Activated naive CD4-positive, alpha-beta T cell (primary cell): ENCODE measurements around the gene JAZF1.
"Not testable (repeated sequence)": the region's sequence is repeated elsewhere in the genome, so short reads cannot be mapped to it uniquely, and the experiment has no call there.

Experiments used
- DNase-seq, 4 experiments: peaks; one replicate each; lab custom pipeline; 2025; lab: John Stamatoyannopoulos, UW

Gene JAZF1

DNA sequence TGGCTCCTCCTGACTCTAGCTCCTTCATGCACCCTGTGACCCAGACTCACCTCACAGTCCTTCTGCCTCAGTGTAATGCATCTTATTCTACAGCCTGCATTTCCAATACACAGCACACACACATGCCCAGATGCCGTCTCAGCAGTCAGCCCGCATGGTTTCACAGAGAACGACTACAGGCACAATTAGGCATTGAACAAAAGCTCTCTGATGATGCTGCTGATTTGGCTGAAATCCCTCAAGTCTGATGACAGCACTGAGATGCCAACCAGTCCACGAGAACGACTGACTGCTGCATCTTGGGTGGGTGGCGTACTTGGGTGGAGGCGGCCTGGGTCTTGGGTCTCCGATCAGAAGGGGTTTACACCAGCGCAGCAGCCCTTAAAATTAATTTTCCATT lies 240.3 kb downstream of the JAZF1 start:
- DNase-seq, result no peak

GRCh38 chr7:27939893-27940292 lies 240.7 kb downstream of the JAZF1 start:
- no peak for DNase-seq

DNA sequence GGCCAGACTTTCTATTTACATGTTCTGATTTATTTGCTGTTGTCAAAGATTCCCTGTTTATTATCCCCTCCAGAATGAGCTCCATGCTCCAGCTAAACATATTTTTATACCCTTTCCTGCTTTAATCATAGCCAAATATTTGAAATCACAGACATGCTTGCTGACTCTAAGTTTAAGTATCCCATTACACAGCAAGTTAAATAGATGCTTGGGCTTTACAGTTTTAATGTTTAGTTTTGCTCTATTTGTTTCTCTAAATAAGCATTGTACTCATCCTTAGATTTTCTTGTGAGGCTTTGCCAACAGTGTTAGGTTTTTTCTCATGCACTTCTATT lies 243.9 kb downstream of the JAZF1 start:
- DNase-seq, result no peak

DNA sequence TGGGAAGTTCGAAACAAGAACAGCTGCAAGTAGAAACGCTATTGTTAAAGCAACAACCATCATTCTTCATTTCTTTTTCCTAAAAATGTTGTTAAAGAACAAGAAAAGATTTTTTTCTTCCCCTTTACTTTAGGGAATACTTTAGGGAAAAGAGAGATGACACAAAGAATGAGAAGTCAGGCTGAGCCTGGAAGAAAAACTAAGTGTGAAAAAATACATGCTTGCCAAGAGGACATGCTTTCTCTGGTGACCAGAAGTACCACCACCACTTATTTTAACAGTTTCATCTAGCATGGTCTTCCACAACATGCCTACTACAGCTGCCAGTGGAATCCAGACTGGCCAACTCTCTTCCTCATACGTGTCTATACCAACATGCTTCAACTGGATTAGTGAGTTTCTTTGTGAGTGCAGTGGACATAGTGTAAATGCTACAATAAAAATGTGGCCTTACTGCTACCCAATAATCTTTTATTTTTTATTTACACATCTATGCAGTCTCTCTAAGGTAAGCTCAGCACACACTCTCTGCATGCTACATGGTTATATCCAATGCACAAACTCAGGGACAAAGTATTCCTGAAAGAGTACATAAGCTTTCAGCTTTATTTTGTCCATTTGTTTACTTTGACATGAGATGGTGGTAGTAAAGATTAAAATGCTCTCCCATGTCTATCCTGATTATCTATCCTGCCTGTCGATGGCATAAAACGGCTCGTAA lies 244.4 kb downstream of the JAZF1 start:
- no peak for DNase-seq

DNA sequence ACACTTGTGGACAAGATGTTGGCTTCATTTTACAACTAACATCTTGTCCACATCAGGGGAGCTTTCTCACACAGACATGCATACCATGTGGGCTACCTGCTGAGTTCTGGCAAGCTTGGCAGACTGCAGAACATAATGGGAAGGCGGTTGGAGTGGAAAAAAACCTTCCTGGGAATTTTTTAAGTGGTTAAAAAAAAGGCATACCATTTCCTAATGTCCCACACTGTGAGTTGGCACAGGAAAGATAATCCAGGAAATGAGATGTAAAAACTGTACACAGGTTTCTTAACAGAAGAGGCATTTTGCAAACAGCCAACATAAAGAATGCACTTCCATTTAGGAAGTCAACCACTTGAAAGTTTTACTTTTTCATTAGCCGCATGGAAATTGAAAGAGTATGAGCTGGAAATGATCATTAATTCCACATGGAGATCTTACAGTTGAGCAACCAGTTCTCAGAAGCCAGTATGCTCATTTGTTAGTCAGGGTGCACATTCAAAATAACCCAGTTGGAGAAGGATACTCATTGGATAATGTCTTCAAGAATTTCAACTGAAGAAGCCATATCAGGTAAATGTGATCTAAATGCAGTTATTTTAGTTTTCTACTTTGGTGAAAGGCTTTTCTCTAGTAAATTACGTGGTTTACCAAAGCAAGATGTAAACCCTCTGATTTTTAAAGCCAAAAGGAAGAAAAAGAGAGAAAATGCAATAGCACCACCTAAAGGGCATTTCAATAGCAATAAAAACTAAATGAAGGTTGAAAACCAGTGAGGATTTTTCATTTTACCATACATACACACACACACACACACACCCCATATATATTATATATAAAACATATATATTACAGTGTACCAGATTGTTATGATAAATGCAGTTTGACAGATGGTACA lies 246.7 kb downstream of the JAZF1 start:
- no peak for DNase-seq

DNA sequence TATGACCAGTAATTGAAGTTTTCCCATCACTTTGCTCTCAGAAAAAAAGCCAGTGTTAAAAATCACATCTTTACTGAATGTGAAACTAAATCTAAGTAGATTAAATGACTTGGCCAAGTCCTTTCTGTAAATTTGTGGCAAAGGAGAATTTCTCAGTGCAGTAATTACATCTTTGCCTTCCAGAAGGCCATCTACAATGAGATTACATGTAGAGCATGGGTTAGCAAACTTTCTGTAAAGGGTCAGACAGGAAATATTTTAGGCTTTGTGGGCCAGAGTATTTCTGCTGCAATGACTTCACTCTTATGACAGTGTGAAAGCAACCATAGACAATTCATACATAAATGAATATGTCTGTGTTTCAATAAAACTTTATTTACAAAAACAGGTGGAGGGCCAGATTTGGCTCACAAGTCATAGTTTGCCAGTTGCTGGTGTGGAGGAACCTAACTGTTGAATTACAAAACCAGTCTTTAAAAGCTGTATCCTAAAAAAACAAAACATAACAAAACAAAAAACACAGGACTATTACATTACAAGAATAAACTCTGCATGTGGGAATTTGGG lies 249.6 kb downstream of the JAZF1 start:
- no peak for DNase-seq

DNA sequence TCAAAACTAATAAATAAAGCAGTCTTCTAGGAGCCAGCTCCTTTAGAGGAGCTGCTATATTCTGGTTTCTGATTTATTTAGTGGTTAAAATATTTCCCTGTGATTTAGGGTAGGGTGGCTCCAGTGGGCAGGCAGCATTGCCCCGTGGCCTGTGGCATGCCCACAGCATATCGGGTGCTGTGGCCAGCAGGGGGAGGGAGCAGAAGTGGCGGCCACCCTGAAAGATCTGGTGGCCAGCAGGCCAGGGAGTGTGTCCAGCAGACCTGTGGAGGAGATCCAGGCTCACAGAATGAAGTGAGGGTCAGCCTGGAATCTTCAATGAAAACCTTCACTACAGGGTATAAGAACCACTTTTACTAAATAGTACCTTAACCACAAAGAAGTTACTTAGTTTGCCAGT lies 251.5 kb downstream of the JAZF1 start:
- no peak for DNase-seq

DNA sequence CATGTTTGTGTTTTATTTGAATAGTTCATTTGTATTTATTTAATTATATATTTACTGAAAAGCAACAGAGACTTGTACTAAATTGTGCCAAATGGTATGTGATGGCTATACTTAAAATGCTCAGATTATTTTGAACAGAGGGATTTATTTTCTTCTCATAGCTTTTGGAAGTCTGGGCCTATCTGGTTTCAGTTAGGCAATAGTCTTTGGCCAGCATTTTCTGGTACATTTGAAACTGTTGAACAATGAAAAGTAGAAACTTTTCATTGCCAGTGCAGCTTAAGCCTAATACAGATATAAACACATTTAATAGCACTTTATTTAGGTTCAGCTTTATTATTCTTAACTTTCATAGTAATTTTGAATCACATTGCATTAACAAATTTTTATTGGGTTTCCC lies 252.6 kb downstream of the JAZF1 start:
- DNase-seq, result no peak

DNA sequence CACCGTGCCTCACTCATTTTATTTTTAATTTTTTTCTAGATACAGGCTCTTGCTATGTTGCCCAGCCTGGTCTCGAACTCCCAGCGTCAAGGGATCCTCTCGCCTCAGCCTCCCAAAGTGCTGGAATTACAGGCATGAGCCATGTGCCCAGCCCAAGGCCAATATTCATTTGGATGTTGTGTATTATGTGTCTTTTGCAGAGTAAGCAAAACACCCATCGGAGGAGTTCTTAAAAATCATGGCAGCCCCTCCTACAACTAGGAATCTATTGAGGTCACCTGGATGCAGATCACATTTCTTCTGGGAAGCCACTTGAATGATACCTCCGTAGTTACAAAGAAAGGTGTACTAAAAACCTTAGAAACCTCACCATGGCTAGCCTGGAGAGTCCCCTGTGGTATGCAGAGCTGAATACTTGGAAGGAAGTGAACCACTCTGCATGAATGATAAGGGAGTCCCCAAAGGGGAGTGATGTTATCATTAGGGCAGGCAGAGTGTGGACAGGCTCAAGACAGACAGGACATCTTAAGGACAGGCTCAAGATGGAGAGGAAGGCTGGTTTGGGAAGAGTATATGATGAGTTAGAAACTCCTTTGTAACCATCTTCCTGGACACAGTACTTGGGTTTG lies 254.9 kb downstream of the JAZF1 start:
- DNase-seq, result no peak

GRCh38 chr7:27923642-27923980 lies 257.0 kb downstream of the JAZF1 start:
- no peak for DNase-seq

DNA sequence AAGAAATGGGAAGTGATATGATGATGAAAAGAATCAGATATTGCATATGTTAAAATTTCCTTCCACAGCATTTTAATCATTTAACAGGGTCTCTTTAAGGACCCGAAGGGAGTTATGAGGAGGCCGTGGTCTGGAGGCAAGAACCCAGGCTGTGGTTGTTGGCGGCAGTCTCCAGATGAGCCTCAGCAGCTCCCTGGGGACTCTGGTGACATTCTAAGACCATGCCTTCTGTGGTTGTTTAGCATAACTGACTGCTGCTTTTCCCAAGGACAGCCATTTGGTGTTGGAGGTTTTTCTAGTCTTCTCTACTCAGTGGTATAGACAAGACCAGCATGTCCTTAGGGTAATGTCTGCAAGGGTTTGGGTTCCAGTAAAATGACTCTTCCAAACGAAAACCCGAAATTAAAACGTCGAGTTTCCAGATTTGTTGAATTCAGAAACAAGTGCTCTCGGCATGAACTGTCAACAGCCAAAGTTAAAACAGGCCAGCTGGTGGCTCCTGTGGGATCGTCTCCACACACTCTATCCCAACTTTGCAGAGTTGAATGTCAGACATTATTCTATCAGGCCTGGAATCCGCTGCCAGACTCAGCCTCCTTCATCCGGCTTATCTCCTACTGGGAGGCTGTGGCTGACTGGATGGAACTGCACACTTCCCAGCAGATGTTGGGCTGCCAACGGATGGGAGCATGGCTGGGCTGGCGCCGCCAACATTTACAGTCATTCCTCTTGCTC lies 257.5 kb downstream of the JAZF1 start:
- no peak for DNase-seq

DNA sequence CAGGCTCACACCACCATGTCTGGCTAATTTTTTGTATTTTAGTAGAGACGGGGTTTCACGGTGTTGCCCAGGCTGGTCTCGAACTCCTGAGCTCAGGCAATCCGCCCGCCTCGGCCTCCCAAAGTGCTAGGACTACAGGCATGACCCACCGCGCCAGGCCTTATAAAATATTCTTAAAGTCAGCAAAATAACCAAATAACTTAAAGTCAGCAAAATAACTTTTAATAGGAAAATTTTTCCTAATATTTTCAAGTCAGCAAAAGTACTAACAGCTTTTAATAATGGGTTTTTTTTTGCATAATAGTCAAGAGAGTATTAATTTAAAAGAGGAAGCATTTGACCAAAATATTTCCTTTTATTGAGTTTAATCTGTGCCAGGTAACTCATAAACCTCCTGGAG lies 258.2 kb downstream of the JAZF1 start:
- not testable (repeated sequence) for DNase-seq

- no peak for DNase-seq
Measured at GRCh38 chr7:27921081-27921836, 259.3 kb downstream of the JAZF1 start.

GRCh38 chr7:27920281-27920946 lies 260.2 kb downstream of the JAZF1 start:
- no peak for DNase-seq

GRCh38 chr7:27918503-27918902 lies 262.1 kb downstream of the JAZF1 start:
- no peak for DNase-seq

DNA sequence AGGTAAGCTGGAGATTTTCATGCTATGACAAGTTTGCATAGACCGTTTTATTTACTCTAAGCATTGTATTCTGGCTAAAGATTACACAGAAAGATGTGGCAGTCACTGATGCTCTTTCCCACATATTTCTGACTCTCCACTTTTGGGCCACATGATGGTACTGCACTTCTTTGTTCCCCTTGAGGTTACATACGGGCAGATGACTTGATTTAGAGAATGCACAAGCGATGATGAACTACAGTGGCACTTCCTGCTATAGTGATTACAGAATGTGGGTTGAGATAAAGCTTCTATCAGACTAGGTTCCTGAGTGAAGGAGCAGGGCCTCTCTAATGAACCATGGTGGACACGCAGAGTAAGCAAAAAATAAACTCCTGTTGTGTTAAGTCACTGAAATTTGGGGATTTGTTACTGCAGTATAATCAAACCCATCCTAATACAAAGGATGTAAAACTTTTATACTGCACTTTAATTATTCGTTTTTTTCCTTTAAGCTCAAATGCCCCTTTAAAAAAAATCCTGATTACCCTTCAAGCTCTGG lies 262.8 kb downstream of the JAZF1 start:
- DNase-seq, result no peak

DNA sequence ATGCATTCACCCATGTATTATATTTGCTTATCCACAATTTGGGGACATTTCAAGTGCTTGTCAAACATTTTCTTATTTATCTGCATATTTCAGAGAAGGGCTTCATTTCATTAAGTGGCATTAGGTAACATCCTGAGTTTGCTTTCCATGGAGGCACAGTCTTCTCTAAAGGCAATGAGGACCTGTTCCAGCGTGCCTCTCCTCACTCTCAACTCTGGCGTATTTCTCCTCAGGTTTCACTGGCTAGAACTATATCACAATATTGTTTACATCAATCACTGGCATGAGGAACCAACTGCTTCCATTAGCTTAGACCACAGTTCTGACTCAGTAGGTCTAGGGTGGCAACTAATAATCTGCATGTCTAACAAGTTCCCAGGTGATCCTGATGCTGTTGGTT lies 263.5 kb downstream of the JAZF1 start:
- DNase-seq, result no peak

DNA sequence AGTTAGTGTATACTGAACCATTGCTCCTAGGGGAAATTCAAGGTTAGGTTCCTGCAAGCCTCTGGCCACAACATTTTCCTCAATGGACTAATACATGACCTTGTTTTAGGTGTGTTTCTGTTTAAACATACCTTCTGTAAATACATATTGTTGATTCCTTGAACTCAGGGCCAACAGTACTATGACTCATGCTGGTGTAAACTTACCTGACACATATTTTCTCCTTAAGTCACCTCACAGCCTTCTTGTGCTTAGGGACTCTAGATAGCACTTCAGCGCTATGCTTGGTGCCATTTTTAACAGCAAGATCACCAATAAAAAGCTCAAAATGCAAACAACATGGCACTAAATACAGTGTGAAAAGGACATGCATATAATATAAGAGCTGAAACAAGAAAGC lies 264.2 kb downstream of the JAZF1 start:
- DNase-seq, result no peak

- no peak for DNase-seq
Measured at GRCh38 chr7:27914409-27914808, 266.2 kb downstream of the JAZF1 start.

GRCh38 chr7:27912751-27913150 lies 267.8 kb downstream of the JAZF1 start:
- no peak for DNase-seq

- no peak for DNase-seq
Measured at GRCh38 chr7:27911920-27912319, 268.7 kb downstream of the JAZF1 start.
